ENCODE measurements around the gene SPATA9. TPM values are rescaled to one million over a fixed set of nuclear protein-coding genes. Genes with fewer than 3 reads are reported as not detected.
A peak's percentile ranks its signal among the peaks of the same experiment; 100 is the strongest.

SPATA9 gene
- total and polyA plus RNA-seq, 9 of the 15 experiments (the other 6 are each of a cell fraction or from before 2014, with no cell fraction given), result 0.16 to 5.5 (median 0.39) TPM; not detected in 3

GRCh38 chr5:95729115-95730010, 46.6 kb upstream of the SPATA9 start (continued):
- TF ChIP-seq ZFP91 (CRISPR knock-in tag; IDR thresholded peaks at IDR 0.05) (no peak), FOXA1 (IDR thresholded peaks at IDR 0.05; ENCODE audit: borderline replicate concordance) (no peak), TAF1 (IDR thresholded peaks at IDR 0.05; ENCODE audit: control insufficient read depth, extremely low read depth, insufficient read depth, low read length, severe bottlenecking) (peak; percentile 31), ATF1 (CRISPR knock-in tag; IDR thresholded peaks at IDR 0.05) (no peak), ATF1 (tag; IDR thresholded peaks at IDR 0.05) (no peak), POLR2AphosphoS5 (IDR thresholded peaks at IDR 0.05; ENCODE audit: control insufficient read depth, insufficient read depth, low read depth, low read length) (peak; percentile 98), HNRNPH1 (optimal IDR thresholded peaks at IDR 0.05; ENCODE audit: low read depth, low read length) (no peak), ZEB2 (IDR thresholded peaks at IDR 0.05) (peak; percentile 16; the same call in 1 of the 2 replicates), TBP (optimal IDR thresholded peaks at IDR 0.05; ENCODE audit: low read depth, low read length) (peak; percentile 41), NCOA1 (IDR thresholded peaks at IDR 0.05; ENCODE audit: low read depth) (no peak), RCOR1 (IDR thresholded peaks at IDR 0.05; ENCODE audit: borderline replicate concordance in 1 of 2, low read depth in 2 of 2, low read length in 2 of 2) (no peak), ZNF77 (CRISPR knock-in tag; IDR thresholded peaks at IDR 0.05) (peak; percentile 82), XRCC5 (IDR thresholded peaks at IDR 0.05; ENCODE audit: low read depth, low read length) (no peak), ZNF518B (CRISPR knock-in tag; IDR thresholded peaks at IDR 0.05) (peak; percentile 80; the same call in 1 of the 2 replicates), CBX1 (IDR thresholded peaks at IDR 0.05; ENCODE audit: low read depth) (no peak; the same call in none of the 2 replicates), FOS (IDR thresholded peaks at IDR 0.05; ENCODE audit: extremely low read depth, insufficient read length) (no peak)
